RWPE1 (cell line): ENCODE measurements around the gene GTF3C1.

Experiments
- CTCF ChIA-PET: fragments of 350-600 bp; sonication (Branson Sonifier 250); formaldehyde crosslinking; extraction: SDS; loops from one replicate; lab custom pipeline; 2021; lab: Yijun Ruan, JAX
- POLR2A ChIA-PET: fragments of 400-600 bp; formaldehyde crosslinking; extraction: SDS; loops from one replicate; lab custom pipeline; 2020; ENCODE audit warnings: antibody characterized with exemption; ENCODE audit not compliant: low non-redundant PET; lab: Yijun Ruan, JAX
- DNase-seq: peaks from one replicate; pipeline ENCODE4 v3.0.0; 2012; ENCODE audit warnings: low spot score
- H3K27ac ChIP-seq: fragments of 450-650 bp; 2 replicates; pipeline ENCODE4 v1.5.1; 2017
- TF ChIP-seq, protein P1 (sequence below): fragments of 450-650 bp; conservative IDR thresholded peaks from 2 replicates; pipeline ENCODE4 v1.5.1; 2017; ENCODE audit warnings: low read depth, mild to moderate bottlenecking

Gene GTF3C1

DNA sequence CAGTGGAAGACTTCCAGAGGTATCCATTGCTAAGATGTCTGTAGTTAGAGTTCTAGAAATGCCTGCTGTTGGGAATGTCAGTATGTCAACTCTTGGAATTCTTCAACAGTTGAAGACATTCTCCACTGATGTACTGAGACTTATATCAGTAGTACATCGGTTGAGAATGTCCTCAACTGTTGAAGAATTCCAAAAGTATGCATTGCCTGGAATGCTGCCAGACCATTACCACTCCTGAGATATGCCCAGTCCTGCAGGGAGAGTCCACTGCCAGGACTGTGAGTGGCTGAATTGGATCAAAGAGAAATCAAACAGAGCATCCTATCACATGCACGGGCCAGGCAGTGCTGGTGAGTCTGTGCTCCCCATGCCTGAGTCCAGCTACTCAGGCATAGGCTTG, 105.7 kb downstream of the GTF3C1 start:
- peak; percentile 26 for DNase-seq
- TF ChIP-seq, protein P1, sequence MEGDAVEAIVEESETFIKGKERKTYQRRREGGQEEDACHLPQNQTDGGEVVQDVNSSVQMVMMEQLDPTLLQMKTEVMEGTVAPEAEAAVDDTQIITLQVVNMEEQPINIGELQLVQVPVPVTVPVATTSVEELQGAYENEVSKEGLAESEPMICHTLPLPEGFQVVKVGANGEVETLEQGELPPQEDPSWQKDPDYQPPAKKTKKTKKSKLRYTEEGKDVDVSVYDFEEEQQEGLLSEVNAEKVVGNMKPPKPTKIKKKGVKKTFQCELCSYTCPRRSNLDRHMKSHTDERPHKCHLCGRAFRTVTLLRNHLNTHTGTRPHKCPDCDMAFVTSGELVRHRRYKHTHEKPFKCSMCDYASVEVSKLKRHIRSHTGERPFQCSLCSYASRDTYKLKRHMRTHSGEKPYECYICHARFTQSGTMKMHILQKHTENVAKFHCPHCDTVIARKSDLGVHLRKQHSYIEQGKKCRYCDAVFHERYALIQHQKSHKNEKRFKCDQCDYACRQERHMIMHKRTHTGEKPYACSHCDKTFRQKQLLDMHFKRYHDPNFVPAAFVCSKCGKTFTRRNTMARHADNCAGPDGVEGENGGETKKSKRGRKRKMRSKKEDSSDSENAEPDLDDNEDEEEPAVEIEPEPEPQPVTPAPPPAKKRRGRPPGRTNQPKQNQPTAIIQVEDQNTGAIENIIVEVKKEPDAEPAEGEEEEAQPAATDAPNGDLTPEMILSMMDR = no peak
- CTCF ChIA-PET = no interaction called here
- POLR2A ChIA-PET = no interaction called here
- no peak overlapping the region for H3K27ac ChIP-seq

DNA sequence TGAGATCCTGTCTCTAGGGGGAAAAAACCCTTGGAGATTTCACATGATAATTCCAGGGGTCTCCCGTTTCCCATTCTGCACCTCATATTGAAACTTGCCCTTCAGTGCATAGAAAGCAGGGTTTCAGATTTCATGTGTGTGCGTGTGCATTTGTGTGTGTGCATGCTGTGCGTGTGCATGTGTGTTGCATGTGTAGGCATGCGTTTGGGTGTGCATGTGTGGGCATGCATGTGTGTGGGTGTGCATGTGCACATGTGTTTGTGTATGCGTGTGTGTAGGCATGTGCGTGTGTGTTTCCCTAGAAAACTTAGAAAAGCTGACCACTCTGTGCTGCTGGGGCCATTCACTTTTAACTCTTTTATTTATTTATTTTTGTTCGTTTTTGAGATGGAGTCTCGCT, 107.7 kb downstream of the GTF3C1 start:
- TF ChIP-seq, protein P1 = no peak
- POLR2A ChIA-PET = no interaction called here
- CTCF ChIA-PET = interaction anchor here (0.6 kb wide), 1 partner anchor 25 kb away, joined by 4 read pairs; no protein-coding TSS in a partner anchor
- H3K27ac ChIP-seq = no peak overlapping the region
- DNase-seq = no peak

DNA sequence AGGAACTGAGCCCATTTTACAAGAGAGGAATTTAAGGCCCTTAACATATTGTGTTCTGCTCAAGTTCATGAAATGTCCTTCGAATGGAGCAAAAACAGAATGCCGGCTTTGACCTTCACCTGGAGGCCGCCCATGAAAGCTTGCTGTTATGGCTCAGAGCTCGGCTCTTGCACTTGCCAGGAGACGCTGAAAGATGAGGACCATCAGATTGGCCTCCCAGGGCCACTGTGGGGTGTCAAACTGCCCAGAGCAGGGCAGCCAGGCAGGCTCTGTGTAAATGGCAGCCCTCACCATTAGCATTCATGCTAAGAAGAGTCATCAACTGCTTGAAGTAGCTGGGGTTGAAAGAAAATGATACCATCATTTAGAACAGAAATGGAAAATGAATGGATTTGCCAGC, 108.4 kb downstream of the GTF3C1 start:
- TF ChIP-seq, protein P1 = no peak
- no peak overlapping the region for H3K27ac ChIP-seq
- no peak for DNase-seq
- ChIA-PET POLR2A (no interaction called here), CTCF (interaction anchor here (0.6 kb wide), 1 partner anchor 24 kb away, joined by 4 read pairs; no protein-coding TSS in a partner anchor)

DNA sequence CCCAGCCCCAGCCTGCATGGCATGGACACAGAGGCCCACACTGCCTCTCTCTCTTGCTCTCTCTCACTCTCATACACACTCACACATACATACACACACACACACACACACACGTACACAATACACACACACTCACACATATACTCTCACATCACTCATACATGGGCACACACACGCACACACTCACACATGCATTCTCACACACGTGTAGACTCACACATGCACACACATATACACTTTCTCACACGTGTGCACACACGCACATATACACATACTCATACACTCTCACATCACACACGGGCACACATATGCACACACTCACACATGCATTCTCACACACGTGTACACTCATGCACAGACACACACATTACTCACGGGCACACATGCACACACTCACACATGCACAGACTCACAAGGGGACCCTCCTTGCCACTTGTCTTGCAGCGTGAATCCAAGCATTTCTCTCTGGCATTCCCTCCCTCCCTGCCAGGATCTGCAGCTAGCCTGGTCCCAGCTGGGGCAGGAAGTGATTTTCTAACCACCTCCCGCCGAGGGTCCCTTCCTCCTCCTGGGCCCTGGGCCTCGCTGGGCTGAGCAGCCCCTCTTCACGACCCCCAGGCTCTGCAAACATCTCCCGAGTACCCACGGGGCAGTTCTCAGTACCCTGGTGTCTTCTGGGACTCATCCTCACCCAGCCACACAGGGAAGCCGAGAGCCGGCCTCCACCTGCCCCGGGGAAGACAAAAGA, 110.3 kb downstream of the GTF3C1 start:
- no peak for DNase-seq
- POLR2A ChIA-PET = no interaction called here
- CTCF ChIA-PET = interaction anchor here (0.7 kb wide), 1 partner anchor 200 kb away, joined by 4 read pairs; no protein-coding TSS in a partner anchor
- no peak overlapping the region for H3K27ac ChIP-seq
- TF ChIP-seq, protein P1 = no peak

DNA sequence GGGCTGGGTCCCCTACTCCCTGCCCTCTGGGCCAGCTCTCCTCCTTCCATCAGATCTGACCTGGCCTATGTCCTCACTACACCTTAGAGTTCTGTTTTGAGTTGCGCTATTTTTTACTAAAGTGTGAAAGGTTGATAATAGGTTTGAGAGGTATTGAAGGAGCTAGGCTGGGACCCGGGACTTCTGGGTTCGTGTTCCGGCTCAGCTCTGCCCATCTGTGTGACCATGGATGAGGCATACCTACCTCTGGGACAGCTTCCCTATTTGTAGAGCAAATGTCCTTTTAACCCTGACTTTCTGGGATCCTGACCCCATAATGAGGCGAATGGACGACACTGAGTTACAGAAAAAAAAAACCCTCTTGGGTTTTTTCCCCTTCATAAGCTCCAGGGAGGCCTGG, 111.8 kb downstream of the GTF3C1 start:
- ChIA-PET POLR2A (no interaction called here), CTCF (interaction anchor here (0.7 kb wide), 1 partner anchor 342 kb away, joined by 4 read pairs; no protein-coding TSS in a partner anchor)
- no peak overlapping the region for H3K27ac ChIP-seq
- TF ChIP-seq, protein P1 = no peak
- no peak for DNase-seq

DNA sequence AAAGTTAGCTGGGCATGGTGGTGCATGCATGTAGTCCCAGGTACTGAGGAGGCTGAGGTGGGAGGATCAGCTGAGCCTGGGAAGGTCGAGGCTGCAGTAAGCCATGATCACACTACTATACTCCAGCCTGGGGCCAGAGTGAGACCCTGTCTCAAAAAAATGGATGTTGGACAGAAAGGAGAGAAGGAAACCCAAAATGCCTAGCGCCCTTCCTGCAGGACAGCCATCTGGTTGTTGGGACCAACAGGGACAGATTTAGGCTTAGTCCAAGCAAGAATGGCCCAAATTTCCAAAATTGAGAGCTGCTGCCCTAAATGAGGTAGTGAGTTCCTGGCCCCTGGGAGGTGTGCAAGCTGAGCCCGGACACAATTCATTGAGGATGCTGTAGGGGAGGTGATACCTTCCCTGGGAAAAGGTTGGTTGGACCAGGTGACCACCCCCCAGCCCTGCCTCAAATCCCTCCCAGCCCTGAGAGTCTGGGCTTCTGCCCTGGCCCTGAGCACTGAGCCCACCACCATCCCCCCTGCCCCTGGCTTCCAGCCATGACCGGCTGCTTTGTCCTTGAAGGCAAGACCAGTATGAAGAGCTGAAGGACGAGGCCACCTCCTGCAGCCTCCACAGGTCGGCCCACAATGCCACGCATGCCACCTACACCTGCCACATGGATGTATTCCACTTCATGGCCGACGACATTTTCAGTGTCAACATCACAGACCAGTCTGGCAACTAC, 112.6 kb downstream of the GTF3C1 start:
- CTCF ChIA-PET = interaction anchor here (0.6 kb wide), 2 partner anchors 258 to 487 kb away, joined by 4 to 5 read pairs; no protein-coding TSS in a partner anchor
- DNase-seq = no peak
- TF ChIP-seq, protein P1 = no peak
- H3K27ac ChIP-seq = no peak overlapping the region
- POLR2A ChIA-PET = no interaction called here
